HG03520 (cell line): ENCODE measurements around the gene EPN2.
A peak's percentile ranks its signal among the peaks of the same experiment; 100 is the strongest.
"Not testable (repeated sequence)": the region's sequence is repeated elsewhere in the genome, so short reads cannot be mapped to it uniquely, and the experiment has no call there.

Experiments used
- ATAC-seq: cut with Tn5 transposase; IDR thresholded peaks from one replicate; pipeline ENCODE4 v1.9.1; 2021; ENCODE audit warnings: mild to moderate bottlenecking, moderate library complexity; ENCODE audit not compliant: unreplicated experiment

Gene EPN2

DNA sequence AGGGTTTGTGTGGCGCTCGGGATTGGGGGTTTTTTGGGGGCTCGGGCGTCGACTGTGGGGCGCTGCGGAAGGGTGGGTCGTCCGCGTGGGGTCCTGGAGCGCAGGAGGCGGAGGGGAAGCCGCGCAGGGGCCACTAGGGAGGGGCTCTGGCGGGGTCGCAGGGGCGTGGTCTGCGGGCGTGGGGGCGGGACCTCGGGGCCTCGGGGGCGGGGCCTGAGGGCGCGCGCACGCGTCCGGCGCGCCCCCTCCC lies at the start of gene EPN2:
Gene EPN2, plus strand, starts transcription at position 228 of the 250 bp plus-strand sequence. CDS start 45,754 bp downstream, outside the sequence.
- not testable (repeated sequence) for ATAC-seq

DNA sequence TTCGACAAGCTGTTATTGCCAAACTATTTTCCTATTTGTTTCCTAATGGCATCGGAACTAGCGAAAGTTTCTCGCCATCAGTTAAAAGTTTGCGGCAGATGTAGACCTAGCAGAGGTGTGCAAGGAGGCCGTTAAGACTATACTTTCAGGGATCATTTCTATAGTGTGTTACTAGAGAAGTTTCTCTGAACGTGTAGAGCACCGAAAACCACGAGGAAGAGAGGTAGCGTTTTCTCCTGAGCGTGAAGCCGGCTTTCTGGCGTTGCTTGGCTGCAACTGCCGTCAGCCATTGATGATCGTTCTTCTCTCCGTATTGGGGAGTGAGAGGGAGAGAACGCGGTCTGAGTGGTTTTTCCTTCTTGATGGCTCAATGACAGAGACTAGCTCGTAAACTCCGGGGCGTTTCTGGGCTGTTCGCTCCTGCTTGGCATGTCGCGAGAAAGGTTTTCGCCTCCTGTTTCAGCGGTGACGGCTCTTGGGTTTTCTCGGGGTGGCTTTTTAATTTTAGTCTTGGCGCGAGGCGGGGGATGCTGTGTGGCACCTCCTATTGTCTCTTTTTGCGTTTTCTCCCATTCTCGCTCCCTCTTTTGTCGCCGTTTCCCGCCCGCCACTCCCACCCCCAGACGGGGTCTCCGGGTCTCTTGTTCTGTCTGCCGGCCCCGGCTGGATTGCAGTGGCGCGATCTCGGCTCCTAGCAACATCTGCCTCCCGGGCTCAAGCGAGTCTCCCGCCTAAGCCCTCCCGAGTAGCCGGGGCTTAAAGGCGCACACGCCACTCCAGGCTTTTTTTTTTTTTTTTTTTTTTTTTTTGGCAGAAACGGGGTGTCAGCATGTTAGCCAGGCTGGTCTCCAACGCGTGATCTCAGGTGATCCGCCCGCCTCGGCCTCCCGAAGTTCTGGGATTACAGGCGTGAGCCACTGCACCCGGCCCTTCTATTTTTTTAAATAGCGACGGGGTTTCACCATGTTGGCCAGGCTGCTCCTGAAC lies 49.0 kb upstream of the EPN2 start:
- ATAC-seq: not testable (repeated sequence)

DNA sequence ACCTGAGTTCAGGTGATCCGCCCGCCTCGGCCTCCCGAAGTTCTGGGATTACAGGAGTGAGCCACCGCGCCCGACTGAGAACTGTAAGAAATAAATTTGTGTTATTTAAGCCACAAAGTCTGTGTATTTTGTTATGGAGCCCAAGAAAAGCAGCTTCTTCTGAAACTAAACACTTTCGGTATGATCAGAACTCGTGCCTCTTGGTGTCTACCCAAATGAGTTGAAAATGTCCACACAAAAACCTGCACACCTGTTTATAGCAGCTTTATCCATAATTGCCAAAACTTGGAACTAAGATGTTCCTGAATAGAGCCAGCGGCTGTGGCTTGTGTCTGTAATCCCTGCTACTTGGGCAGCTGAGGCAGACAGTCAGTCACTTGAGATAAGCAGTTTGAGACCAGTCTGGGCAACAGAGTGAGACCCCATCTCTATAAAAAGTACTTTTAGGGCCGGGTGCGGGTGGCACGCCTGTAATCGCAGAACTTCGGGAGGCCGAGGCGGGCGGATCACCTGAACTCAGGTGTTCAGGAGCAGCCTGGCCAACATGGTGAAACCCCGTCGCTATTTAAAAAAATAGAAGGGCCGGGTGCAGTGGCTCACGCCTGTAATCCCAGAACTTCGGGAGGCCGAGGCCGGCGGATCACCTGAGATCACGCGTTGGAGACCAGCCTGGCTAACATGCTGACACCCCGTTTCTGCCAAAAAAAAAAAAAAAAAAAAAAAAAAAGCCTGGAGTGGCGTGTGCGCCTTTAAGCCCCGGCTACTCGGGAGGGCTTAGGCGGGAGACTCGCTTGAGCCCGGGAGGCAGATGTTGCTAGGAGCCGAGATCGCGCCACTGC lies 48.1 kb upstream of the EPN2 start:
- ATAC-seq: peak; percentile 56

DNA sequence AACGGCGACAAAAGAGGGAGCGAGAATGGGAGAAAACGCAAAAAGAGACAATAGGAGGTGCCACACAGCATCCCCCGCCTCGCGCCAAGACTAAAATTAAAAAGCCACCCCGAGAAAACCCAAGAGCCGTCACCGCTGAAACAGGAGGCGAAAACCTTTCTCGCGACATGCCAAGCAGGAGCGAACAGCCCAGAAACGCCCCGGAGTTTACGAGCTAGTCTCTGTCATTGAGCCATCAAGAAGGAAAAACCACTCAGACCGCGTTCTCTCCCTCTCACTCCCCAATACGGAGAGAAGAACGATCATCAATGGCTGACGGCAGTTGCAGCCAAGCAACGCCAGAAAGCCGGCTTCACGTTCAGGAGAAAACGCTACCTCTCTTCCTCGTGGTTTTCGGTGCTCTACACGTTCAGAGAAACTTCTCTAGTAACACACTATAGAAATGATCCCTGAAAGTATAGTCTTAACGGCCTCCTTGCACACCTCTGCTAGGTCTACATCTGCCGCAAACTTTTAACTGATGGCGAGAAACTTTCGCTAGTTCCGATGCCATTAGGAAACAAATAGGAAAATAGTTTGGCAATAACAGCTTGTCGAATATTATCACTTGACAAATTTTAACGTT lies 47.3 kb upstream of the EPN2 start:
- not testable (repeated sequence) for ATAC-seq

DNA sequence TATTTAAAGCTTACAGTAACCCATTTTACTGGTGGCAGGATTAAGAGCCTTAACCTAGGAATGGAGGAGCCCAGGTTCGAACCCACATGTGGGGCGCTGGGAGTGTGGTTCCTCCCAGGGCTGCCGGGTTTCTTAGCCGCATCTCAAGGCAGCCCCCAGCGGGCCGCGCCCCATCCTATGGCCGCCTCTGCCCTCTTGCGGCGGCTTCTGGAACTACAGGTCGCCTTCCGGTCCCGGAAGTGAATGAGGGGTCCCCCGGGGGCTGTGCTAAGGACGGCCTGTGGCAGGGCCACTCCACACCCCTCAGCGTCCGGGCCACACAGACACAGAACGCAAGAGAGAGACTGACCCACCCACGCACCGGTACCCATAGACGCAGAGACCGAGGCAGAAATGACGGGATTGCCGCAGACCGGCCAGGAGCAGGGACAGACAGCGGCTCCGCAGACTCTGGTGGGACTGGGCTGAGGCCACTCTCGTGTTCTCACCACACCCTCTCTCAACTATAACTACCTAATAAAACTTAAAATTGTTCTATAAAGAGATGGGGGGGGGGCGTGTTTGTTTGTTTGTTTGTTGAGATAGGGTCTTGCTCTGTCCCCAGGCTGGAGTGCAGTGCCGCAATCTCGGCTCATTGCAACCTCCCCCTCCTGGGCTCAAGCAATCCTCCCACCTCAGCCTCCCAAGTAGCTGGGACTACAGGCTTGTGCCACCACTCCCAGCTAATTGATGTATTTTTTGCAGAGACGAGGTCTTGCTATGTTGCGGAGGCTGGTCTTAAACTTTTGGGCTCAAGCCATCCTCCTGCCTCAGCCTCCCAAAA lies 40.6 kb upstream of the EPN2 start:
- peak; percentile 67 for ATAC-seq

DNA sequence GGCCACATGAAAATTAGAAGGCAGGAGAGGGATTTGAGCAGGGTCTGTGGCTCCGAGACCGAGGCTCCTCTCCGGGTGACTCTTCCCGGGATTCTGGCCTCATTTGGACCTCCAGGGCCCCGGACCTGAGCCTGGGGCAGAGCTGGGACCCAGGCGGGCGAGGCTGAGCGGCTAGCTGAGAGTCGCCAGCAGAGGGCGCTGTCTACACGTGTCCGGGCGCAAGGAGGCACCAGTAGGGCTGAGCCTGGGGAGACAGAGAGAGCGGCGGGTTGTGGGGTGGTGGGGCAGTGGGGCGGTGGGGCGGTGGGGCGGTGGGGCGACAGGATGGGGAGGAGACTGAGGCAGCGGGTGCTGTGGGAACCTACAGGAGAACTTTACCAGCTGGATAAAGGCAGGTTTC lies 34.7 kb upstream of the EPN2 start:
- ATAC-seq: peak; percentile 71

DNA sequence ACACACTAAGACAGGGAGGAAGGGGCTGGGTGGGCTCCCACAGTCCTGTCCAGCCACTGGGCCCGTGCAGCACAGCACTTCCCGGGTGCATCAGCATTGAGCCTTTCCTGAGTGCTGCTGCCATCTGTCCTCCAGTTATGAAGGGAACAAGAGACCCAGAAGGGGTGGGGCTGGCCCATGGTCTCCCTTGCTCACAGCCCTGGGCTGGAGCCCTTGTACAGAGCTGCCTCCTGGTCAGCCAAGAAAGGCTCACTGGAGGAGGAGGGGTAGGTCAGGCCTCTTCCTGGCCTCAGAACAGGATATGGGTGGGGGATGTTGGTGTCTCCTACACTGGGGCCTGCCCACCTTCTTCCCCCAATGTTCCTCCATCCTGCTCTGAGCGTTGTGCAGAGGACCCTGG lies 33.7 kb upstream of the EPN2 start:
- ATAC-seq: not testable (repeated sequence)

DNA sequence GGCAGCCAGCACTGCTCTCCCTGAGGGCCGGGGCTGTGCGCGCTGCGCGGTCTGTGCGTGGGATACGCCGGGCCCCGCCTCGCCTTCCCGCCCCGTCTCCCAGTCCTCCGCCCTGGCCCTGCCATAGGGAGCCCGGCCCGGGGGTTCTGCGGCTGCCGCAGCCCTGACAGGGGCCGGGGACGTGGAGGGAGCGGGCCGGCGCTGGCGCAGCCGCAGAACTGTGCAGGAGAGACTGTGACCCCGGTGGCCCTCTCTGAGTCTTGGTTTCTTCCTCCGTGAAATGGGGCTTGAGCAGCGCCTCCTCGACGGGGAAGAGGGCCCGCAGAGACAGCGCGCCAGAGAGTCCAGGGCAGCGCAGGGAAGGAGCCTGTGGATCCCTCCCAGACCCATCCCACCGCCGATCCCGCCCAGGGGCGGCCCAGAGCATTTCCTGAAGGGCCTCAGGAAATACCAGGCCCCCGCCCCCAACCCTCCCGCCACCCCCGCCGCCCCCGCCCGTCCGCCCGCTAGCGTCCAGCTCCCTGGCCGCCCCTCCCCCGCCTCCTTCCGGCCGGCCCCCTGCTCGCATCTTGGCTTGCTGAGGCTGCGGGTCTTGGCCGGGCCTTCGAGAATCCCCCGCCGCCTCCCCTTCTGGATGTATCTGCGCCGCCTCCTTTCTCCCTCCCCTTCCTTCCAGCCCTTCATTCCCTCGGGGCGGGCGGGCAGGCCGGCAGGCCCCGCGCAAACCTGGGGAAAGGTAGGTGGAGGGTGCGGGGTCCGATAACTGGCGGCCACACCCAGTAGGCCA lies 21.9 kb upstream of the EPN2 start:
- not testable (repeated sequence) for ATAC-seq

DNA sequence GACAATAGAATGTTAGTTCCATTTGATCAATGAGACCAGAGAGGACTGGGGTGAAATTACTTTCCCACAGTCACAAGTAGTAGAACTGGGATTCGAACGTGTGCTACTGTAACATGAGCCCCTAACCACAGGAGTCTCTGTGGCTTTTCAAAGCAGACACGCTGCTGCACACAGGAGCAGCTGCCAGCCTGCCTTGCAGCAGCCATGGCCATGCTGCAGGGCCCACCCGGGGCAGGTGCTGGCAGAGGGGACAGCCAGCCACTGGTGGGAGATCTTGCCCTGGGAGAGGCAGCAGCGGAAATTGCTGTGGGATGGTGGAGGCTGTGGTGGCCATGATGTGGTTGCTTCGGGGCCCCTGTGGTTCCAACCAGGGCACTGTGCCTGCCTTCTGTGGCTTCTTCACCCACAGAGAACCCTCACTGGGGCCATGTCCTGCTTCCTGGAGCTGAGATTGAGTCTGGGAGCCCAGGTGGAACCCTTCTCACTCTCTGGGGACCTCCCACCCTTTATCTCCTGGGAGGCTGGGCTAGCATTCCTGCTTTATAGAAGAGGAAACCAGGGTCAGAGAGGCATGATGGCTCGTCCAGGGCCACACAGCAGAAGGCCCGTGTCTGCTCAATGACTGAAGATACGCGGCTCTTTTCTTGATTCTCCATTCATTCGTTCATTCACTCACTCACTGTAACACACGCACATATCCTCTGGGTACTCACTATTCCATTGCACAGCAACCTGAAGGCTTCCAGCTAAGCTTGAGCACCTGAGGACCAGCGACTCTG lies 20.8 kb upstream of the EPN2 start:
- not testable (repeated sequence) for ATAC-seq

DNA sequence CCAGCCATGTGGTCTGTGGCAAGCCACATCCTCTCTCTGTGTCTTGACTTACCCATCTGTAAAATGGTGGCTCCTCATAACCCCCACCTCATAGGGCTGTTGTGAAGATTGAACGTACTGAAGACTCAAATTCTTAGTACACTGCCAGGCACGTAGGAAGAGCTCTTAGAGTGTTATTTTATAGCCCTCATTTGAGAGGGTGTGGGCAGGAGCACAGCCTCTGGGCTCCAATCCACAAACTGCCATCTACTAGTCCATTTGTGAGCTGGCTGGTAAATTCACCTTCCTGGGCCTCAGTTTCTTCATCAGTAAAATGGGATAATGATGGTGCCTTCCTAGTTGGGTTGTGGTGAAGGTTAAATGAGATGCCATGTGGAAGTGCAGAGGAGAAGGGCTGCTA lies 18.3 kb upstream of the EPN2 start:
- not testable (repeated sequence) for ATAC-seq

DNA sequence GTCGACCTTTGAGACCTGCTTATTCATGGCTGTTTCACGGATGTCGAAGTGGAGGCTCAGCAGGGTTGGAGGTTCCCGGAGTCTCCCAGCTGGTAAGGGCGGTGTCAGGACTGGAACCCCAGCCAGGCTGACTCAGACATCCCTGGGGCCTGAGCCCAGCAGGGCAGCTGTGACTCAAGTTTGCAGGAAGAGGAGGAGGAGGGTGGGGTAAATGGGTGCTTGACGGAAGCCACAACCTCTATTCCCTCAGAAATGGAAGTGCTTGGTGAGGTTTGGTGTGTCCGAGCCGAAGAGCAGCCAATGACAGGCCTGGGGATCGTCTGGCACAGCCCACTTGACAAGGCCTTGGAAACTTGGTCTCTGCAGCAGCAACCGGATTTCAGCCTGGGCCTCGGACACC lies 17.8 kb upstream of the EPN2 start:
- not testable (repeated sequence) for ATAC-seq

DNA sequence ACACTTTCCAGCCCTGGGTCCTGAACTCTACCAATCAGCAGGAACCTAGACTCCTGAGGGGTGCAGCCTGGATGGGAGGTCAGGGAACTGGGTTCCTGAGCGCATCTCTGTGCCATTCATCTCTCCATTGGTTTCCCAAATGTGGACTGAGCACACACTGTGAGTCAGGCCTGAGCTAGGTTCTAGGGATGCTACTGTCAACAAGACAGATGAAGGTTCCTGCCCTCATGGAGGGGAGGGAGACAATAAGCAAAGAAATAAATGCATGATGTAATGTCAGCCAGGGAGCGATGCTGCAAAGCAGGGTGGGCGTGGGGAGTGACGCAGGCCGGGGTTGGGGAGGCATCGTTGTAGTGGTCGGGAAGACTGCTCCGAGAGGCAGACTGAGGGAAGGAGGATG lies 17.0 kb upstream of the EPN2 start:
- ATAC-seq: not testable (repeated sequence)

DNA sequence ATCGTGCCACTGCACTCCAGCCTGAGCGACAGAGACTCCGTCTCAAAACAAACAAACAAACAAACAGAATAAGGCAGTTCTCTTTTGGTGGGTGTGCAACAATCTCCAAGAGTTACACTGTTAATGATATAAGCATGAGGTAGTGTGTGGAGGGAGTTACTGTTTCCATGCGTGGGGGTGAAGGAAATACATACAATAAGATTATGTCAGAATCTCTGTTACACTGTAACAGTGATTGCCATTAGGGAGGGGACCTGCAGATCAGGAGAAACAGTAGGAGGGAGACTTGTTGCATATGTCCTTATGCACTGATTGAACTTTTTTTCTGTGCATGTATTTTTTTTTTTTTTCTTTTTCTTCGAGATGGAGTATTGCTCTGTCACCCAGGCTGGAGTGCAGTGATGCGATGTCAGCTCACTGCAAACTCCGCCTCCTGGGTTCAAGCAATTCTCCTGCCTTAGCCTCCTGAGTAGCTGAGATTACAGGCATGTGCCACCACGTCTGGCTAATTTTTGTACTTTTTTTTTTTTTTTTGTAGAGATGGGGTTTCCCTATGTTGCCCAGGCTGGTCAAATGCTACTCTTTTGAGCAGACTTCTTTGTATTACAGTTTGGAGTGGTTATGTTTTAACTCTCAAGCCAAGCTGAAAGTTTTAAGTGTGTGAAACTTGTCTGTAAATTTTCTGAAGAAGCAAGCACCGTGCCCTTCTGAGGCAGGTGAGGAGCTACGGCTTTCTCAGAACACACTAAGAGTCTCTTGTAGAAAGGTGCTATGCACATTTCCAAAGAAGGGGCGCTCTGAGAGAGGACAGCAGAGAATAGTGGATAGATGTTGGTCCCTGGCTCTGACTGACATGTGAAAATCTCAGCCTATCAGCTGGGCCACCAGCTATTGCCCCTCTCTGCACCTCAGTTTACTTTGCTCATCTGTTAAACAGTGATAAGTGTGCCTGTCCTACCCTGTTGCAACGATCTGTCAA lies 10.3 kb upstream of the EPN2 start:
- ATAC-seq: not testable (repeated sequence)

DNA sequence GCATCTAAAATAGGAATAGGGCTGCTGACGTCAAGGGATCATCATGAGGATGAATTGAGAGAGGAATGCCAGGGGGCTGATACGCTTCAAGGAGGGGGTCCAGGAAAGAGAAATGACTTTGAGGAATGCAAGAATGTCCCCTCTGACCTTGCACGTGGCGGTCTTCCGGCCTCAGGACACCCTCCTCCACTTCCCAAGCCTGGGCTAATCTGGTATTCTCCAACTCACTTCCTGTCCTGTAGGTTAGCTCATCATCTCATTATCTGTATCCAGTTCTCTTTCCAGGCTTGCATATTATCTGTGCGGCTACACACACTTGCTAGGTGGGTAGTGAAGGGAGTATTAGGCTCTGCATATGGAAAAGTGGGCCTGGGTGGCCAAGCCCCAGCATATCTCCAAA lies 2.5 kb upstream of the EPN2 start:
- ATAC-seq: not testable (repeated sequence)

DNA sequence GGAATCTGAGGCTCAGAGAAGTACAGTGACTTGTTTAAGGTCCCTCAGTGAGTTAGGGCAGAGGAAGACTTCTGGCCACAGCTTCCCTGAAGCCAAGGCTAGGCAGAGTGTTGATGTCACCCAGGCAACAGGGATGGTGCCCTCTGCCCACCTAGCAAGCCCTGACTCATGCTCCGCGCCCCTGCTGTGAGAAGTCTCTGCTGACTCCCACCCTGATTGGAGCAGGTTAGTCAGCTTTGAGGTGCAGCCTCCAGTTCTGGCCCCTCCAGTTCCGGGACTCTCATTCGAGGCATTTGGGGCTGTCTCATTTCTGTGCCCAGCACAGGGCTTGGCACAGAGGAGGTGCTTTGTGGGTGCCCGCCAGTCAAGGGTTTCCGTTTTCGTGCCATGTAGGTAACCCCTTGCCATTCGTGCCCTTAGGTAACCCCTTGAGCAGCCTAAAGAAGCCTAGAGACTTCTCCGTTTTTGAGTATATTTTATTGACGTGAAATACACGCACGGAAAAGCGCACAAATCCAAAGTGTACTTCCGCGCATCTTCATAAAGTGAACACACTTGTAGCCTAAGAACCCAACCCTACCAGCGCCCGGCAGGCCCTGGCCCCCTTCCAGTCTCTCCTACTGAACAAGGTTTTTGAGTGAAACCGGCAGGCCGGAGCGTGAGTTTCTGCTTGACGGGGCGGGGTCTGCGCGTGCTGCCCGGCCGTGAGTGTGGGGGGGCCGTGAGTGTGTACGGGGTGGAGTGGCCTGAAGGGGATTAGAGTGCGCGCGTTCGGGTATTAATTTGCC lies 621 bp upstream of the EPN2 start:
- ATAC-seq: peak; percentile 19

DNA sequence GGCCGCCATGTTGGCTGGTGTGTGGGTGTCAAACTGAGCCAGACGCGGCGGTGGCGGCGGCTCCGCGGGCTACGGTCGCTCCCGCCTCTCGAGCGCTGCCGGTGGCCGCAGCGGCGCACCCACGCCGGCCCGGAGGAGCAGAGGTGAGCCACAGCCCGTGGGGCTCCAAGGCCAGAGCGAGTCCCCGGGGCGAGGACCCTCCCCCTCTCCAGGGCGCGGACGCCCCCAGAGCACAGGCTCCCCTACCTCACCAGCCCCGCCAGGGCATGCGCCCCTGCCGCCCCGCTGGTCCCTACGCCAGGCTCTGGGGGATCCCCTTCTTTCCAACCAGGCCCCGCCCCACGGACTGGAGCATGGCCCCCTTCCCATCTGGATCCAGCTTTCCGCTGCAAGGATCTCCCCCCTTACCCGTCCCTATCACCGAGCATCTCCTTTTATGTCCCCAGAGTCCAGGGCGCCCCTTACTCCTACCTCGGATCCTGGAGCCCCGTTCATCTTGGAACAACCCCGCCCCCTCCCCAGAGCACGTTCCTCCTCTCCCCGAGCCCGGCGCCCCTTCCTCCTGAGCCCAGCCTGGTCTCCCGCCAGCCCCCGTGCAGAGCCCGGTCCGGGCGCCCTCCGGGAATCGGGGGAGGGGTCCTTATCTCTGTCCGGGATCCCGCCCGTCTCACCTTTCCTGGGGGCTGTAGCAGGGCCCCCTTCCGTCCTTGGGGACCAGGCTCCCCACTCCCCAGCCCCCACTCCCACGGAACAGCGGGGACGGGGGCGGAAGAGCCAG lies 412 bp downstream of the EPN2 start:
- peak; percentile 67 for ATAC-seq
